Fibroblast of peridontal ligament (primary cell): ENCODE results near the gene APBA3.

Experiments used
- DNase-seq: peaks from one replicate; pipeline ENCODE4 v3.0.0-alpha.2; 2010; ENCODE audit errors: extremely low read depth

APBA3 gene, protein sequence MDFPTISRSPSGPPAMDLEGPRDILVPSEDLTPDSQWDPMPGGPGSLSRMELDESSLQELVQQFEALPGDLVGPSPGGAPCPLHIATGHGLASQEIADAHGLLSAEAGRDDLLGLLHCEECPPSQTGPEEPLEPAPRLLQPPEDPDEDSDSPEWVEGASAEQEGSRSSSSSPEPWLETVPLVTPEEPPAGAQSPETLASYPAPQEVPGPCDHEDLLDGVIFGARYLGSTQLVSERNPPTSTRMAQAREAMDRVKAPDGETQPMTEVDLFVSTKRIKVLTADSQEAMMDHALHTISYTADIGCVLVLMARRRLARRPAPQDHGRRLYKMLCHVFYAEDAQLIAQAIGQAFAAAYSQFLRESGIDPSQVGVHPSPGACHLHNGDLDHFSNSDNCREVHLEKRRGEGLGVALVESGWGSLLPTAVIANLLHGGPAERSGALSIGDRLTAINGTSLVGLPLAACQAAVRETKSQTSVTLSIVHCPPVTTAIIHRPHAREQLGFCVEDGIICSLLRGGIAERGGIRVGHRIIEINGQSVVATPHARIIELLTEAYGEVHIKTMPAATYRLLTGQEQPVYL

DNA sequence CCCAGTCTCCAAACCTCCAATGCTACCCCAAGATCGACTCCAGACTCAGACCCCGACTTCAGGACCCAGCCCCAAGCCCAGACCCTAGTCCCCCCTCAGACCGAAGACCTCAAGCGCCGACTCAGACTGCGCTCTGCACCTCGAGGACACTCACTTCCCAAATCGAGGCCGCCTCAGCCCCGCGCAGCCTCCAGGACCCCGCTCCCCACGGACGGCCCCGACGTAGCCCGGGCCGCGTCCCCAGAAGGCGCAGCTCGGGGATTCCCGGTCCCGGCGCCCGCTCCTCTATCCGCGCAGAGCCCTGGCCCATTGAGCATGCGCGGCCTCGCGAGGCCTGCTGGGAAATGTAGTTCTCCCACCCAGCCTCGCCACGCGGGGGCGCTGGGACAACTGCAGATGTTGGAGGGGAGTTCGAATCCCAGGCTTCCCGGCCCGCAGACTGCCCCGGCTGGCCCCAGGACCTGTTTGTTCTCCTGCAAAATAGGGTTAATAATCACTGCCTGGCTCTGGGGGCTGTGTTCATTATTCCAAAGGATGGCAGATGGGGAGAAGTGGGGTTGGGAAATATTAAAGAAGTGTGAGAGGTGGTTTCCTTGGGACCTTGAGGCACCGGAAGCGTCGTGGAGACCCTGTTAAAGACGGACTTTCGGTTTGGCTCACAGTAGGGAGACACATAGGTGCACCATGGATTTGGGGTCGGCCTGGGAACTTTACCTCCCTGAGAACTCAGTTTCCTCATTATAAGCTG is at the start of gene APBA3:
Gene APBA3 (minus strand): TSS at position 311 of the 748 bp plus-strand sequence. CDS start 1,428 bp downstream, outside the sequence.
- peak; percentile 81 for DNase-seq

- DNase-seq = no peak
Measured at GRCh38 chr19:3810708-3811355, 49.3 kb upstream of the APBA3 start.

GRCh38 chr19:3809881-3810707 is 48.6 kb upstream of the APBA3 start:
- DNase-seq = no peak

DNA sequence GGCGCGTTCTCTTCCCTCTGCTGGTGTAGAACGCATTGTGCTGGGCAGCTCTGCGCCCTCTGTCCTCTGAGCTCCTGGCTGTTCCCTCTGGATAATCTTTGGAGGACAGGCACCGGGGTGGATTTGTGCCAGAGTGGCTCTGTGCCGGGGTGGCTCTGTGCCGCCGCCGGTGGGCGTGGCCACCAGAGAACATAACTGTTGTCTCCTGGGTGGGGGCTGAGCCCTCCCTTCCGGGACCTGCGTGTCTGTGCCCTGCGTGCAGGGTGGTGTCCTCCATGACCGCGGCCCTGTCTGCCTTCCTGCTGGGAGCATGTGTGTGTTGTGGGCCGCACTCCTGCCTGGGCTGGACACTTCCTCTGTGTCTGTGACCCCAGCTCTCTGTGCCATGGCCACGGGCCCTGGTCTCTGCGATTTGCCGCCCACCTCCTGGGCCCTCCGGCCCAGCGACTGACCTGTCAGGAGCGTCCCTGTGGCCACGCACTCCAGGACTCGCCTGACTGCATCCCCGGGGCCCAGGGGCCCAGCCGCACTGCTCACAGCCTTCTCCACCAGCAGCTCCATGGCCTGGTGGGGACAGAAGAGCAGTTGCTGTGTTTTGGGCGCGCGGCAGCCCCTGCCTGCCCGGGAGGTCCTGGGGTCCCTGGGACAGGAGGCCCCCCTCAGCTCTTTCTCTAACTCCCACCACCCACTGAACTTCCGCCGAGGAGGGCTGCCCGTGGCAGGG is 47.1 kb upstream of the APBA3 start:
- DNase-seq = no peak

- no peak for DNase-seq
Measured at GRCh38 chr19:3807574-3808354, 46.3 kb upstream of the APBA3 start.

DNA sequence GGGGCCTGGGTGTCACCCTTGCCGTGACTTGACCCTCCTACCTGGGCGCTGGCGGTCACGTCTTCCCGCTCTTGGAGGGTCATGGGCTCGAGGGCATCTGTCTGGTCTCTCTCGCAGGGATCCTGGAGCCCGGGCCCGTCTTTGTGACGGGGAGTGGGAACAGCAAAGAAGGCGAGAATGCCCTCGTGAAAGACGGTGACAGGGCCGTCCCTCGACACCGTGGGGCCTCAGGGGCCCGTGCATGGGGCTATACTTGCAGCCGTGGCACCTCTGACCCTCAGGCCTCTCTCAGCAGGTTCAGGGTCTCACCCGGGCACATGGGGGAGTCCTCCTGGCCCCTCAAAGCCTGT is 45.6 kb upstream of the APBA3 start:
- no peak for DNase-seq

DNA sequence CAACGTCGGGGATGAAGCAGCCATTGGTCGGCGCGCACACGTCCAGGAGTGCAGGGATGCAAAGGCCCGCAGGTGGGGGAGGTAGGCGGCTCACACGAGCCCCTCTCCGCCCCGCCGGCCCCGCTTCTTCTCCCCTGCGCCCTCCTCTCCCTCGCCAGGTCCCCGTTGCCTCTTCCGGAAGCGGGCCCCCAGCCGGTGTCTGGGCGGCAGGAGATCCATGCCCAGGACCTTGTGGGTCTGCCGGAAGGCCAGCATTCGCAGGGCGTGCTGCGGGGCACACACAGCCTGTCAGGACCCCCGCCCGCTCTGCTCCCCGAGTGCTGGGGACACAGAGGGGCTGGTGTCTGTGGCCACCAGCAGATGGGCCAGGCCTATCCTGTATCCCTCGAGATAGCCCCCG is 44.4 kb upstream of the APBA3 start:
- no peak for DNase-seq

GRCh38 chr19:3804429-3804828 is 42.9 kb upstream of the APBA3 start:
- no peak for DNase-seq

DNA sequence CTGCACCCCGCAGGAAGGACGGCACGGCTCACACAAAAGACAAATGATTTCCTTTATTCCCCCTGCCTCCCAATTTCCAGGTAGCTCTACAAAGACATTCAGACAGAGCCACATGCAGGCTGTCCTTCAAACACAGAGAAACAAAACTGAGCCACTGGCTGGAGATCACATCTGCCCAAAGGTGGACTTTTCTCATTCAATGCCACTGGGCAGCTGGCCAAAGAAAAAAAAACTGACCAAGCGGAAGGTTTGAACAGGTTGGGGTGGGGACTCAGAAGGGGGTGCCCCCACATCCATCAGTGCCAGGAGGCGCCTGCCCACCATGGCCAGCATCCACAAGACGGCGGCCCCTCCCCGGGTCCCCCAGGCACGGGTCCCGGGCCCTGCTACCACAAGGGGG is 42.5 kb upstream of the APBA3 start:
- no peak for DNase-seq

GRCh38 chr19:3803114-3803888 is 41.8 kb upstream of the APBA3 start:
- DNase-seq = no peak

- no peak for DNase-seq
Measured at GRCh38 chr19:3801412-3802096, 40.1 kb upstream of the APBA3 start.

DNA sequence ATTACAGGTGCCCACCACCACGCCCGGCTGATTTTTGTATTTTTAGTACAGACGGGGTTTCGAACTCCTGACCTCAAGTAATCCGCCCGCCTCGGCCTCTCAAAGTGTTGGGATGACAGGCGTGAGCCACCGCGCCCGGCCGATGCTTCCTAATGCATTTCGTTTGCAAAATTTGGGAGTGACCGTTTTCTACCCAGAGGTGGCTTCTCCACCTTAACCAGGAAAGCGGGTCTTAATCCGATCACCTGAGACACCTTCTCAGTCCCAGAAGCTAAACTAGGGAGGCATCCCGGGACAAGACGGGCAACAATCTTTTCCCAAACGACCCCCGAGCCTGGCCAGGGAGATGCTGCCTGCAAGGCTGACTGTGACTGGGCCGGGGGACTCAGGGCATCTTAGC is 39.5 kb upstream of the APBA3 start:
- DNase-seq = no peak

- no peak for DNase-seq
Measured at GRCh38 chr19:3798137-3798536, 36.6 kb upstream of the APBA3 start.

- DNase-seq = no peak
Measured at GRCh38 chr19:3796358-3796757, 34.9 kb upstream of the APBA3 start.

- no peak for DNase-seq
Measured at GRCh38 chr19:3793799-3794198, 32.3 kb upstream of the APBA3 start.

- no peak for DNase-seq
Measured at GRCh38 chr19:3792114-3792513, 30.6 kb upstream of the APBA3 start.

DNA sequence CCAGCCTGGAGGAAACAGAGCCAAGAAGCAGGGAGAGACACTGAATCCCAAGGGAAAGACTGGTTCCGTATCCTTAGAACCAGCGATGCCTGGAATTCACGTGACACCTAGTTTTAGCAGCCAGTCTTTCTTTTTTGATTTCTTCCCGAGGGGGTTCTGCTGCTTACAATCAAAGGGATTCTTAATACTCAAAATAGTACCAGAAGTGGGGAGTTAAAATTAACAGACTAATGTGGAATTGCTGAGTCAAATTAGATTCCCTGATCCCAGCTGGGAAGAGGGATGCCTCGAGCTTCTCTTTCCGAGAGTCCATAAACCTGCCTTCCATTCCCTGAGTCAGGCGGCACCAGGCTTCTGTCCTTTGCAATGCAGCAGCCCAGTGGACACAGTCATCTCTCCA is 29.4 kb upstream of the APBA3 start:
- DNase-seq = no peak

DNA sequence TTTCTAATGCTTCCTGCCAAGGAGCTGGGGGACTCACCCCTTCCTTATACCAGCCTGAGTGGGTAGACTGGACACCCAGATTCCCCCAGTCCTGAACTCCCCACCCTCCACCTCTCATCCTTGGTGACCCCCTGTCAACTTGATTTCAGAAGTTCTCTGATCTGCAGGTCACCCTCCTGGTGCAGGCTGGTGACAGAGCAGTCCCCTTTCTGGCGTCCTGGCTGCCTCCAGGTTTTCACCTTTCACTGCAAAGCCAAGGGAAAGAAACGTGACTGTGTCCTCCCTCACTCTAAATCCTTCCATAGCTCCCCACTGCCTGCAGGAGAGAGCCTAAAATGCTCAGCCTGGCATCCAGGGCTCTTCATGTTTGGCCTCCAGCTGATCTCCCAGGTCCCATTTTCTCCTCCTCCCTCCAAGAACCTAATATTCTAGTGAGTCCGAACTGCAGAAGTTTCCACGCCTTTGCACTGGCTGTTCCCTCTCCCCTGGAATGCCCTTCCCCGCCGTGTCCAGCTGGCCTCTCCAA is 28.8 kb upstream of the APBA3 start:
- no peak for DNase-seq
